ENCODE data around the gene CEP250.
A peak's percentile ranks its signal among the peaks of the same experiment; 100 is the strongest.
"Not testable (repeated sequence)": the region's sequence is repeated elsewhere in the genome, so short reads cannot be mapped to it uniquely, and the experiment has no call there.

The CEP250 gene

DNA sequence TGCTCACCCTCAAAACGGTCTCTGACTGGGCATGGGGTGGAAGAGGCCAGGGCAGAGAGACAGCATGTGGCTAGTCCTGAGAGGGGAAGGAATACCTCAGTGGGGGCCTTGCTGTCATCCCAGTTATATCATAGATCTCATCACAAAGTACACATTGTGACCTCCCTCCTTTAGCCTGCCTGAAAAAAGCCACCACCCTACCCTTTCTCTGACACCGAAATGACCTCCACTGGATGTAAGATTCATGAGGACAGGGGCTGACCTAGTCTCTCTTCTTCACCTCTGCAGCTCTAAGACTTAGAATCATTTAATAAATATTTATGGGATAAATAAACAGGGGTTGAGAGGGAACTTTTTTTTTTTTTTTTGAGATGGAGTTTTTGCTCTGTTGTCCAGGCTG is 74.2 kb downstream of the CEP250 start, which contains the start of gene C20orf173:
C20orf173 (minus strand) TSS at position 101 of the 400 bp plus-strand sequence. CDS start 279 bp downstream, outside the sequence.
- no peak for DNase-seq

DNA sequence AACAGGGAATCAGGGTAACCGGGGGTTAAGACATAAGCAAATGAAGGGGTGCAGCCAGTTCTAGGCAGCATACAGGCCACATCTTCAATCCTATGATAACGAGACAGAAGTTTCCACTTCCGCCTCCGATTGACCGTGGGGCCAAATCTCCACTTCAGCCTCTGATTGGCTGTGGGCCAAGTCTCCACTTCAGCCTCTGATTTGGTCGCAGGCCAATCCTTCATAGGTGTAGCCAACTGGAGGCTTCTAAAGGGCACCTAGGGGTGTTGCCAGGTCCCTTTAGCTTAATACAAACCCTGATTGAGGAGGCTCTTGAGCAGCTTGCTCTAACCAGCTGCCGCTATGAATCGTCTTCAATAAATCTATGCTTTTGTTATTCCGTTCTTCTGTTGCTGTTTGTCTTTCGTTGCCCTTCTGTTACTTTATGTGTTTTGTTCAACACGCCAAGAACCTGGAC is 84.4 kb downstream of the CEP250 start:
- peak; percentile 95 to 96 for DNase-seq

DNA sequence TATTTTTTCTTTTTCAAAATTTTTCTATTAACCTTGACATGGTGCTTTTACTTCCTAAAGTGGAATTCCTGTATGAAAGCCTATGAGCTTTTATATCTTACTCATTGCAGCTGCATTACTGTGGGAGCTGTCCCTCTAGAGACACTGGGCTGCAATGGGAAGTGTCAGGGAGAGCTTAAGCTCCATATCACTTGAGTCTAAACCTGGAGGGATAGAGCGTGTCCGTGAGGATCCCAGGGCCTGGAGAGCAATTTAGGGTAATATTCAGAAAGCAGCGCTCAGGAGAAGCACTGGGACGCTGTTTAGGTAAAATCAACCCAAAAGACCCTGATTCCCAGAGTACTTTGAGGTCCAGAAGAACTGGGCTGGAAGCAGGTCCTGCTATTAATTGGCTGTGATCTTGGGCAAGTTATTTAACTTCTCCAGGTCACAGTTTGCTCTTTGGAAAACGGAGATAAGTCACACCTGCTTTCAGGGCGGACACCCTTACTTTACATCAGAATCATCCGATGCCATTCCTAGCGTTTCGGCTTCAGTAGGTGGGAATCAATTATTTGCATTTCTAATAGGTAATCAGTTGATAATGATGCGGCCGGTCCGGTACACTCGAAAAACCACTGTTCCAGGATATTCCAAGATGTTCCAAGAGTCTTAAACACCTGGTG is 85.9 kb downstream of the CEP250 start:
- DNase-seq = peak; percentile 13 to 16

DNA sequence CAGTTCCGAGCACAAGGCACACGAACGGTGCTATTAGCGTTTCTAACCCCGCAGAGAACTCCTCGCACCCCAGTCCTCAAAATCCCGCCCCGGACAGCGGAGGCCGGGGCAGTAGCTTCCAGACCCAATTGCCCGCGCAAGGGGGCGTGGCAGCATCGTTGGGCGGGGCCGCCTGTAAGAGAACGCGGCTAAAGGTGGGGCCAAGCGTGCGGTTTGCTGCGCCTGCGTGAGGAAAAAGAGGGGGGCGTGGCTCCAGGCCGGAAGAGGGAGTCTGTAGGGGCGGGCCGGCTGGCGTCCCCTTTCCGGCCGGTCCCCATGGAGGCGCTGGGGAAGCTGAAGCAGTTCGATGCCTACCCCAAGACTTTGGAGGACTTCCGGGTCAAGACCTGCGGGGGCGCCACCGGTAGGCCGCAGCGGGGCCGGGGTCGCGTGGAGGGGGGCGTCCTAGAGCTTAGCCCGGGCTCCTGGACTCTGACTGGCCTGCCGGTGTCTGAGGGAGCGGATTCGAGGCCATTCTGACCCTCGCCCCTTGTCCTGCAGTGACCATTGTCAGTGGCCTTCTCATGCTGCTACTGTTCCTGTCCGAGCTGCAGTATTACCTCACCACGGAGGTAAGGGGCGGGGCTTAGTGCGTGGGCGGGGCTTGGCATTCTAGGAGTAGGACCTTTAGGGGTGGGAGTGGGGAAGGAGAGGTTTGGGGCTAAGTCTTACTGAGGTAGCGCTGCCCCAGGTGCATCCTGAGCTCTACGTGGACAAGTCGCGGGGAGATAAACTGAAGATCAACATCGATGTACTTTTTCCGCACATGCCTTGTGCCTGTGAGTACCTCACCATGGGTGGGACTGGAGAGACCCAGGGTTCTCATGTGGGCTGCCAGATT is 86.6 kb downstream of the CEP250 start, which contains the start of gene ERGIC3:
ERGIC3 (plus strand) TSS at position 296 of the 880 bp plus-strand sequence; CDS start at position 316, 20 bp downstream.
- DNase-seq = peak; percentile 93 to 95

DNA sequence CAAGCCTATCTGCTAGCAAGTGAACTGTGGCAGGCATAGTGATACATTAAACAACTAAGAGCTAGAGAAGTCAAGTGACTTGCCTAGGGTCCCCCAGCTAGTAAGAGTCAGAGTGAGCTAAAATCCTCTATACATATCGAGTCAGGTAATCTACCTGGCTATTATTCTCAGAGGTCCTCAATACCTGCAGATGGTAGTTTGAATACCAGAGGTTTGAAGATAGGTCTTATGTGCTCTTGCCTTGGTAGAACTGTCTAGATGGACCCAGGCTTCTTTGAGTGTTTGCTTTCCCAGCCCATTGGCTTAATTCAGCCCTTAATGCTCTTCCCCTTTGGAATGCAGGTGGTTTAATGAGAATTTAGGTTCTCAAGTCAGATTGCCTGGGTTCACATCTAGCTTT is 87.6 kb downstream of the CEP250 start:
- no peak for DNase-seq

DNA sequence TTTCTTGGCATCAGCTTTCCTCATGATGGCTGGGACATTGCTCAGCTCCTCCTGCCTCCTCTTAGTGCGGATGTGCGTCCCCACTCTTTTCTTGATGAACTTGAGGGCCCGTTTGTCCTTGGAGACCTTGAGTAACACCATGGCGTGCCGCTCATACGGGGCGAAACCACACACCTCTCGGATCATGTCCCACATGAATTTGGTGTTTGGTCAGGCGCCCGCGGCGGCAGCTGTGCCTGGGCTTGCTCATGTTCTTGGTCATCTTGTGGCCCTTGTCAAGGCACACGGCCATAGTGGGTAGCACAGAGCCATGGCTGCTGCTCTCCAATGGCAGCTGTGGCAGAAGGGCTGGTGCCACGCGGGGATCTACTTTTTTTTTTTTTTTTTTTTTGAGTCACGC is 89.0 kb downstream of the CEP250 start:
- no peak for DNase-seq

DNA sequence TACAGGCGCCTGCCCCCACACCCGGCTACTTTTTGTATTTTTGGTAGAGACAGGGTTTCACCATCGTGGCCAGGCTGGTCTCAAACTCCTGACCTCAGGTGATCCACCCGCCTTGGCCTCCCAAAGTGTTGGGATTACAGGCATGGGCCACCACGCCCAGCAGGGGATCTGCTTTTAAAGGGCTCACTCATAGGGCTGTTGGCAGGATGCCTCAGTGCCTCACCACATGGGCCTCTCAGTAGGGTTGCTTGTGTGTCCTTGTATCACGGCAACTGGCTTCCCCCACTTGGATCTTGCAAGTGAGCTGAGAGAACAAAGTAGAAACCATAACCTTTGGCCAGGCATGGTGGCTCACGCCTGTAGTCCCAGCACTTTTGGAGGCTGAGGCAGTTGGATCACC is 89.5 kb downstream of the CEP250 start:
- DNase-seq = not testable (repeated sequence)

DNA sequence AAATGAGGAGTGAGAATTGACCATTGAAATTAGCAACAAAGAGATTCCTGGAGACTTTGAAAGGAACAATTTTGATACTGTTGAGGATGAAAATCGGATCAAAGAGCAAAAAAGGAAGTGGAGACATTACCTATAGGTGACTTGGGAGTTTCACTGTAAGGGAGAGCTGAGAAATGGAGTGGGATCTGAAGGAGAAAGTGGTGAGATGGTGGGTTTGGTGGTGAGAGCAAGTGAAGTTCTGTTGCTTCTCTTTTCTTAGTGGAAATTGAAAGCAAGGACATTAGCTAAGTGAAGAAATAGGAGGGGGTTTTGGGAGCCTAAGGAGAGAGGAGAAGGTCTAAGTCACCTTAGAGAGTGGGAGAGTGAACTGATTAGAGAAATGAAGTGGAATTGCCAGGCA is 90.7 kb downstream of the CEP250 start:
- DNase-seq = no peak

DNA sequence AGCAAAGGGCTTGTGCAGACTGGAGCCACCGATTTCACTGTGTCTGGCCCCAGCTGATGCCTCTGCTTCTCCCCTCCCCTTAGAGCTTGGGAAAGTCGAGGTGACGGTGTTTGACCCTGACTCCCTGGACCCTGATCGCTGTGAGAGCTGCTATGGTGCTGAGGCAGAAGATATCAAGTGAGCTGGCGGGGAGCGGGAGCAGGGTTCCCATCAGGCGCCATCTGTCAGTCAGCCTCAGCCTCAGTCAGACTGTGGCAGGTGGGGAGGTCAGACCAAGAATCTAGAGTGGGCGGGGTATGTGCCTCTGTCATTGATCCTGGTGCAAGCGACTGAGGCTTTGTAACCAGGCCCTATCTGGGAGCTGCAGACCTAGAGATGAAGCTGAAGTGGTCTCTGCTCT is 91.9 kb downstream of the CEP250 start:
- DNase-seq = no peak

DNA sequence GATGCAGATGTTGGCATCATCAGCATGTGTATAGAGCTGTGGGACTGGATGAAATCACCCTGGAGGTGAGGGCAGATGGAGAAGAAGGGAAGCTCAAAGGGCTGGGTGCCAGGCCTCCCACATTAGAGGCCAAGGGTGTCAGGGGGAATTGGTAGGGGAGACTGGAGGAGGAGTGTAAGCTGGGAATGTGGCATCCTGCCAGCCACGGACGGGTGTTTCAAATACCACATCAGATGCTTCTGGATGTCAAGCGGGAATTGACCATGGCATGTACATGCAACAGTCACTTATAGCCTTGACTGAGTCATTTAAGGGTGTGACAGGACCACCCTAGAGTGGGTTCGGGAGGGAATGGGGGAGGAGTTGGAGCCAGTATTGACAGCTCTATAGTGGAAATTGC is 96.1 kb downstream of the CEP250 start:
- DNase-seq = no peak

DNA sequence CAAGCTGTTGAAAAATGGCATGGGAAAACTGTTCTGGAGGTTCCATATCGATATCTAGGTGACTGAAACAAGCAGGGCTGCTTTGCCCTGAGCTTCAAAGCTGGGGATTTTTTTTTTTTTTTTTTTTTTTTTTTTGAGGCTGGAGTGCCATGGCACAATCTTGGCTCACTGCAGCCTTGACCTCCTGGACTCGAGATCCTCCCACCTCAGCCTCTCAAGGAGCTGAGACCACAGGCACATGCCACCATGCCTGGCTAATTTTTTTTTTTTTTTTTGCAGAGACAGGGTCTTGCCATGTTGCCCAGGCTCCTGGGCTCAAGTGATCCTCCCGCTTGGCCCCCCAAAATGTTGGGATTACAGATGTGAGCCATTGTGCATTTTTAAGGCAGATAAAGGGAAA is 97.5 kb downstream of the CEP250 start:
- DNase-seq = no peak

DNA sequence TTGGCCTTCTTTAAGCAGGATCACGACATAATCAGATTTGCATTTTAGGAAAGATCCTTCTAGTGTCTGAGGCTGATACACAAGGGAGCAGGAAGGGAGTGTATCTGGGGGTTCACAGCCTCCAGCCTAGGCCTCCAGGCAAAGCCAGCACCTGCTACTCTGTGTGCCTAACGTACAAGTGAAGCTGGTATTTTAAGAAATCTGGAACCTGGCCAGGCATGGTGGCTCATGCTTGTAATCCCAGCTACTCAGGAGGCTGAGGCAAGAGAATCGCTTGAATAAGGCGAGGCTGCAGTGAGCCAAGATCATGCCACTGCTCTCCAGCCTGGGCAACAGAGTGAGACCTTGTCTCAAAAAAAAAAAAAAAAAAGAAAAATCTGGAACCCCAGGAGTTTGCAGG is 100.1 kb downstream of the CEP250 start:
- not testable (repeated sequence) for DNase-seq

DNA sequence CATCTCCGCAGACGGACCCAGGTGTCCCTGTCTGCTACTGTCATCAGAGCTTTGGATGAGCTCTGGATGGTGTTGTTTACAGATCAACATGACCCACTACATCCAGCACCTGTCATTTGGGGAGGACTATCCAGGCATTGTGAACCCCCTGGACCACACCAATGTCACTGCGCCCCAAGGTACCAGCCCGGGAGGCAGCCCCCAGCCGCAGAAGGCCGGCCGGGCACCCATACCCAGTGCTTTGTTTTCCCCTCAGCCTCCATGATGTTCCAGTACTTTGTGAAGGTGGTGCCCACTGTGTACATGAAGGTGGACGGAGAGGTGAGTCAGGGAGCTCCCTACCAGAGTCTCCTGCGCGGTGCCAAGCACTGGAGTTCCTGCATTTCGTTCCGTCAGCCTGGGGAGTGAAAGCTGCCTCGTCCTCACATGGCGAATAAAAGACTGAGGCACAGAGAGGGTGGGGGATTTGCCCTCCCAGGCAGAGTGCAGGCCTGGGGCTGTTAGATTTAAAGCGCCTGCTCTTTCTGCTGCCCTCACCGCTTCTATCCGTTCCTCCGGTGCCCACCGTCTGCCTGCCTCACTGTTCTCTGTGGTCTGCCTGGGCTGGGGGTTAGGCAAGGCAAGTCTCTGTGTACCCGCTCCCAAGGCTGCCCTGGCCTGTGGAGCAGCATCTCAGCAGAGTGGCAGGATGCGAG is 100.7 kb downstream of the CEP250 start:
- no peak for DNase-seq

DNA sequence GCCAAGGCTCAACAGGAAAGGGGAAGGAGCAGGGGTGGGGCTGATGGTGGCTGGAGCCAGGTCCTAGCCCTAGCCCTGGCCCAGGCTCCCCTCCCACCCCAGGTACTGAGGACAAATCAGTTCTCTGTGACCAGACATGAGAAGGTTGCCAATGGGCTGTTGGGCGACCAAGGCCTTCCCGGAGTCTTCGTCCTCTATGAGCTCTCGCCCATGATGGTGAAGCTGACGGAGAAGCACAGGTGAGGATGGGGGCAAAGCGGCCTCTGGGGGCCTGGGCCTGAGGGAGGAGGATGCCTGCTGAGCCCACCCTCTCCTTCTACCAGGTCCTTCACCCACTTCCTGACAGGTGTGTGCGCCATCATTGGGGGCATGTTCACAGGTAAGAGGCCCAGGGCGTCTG is 101.5 kb downstream of the CEP250 start:
- no peak for DNase-seq

DNA sequence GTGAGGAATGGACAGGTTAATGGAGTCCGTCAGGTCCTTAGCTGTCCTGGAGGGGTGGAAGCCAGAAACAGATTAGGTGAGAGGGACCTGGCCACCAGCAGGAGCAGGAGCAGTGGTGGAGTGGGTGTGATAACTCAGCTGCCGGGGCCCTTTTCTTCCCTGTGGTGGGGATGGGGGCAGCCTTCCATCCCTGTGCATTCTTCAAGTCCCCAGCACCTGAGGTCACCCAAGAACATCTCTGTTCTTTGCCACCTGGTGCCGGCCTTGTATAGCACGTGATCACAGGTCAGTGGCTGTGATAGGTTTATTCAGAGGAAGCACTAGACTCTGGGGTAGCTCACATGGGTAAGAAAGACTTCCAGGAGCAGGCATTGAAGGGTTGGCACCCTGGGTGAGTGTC is 103.1 kb downstream of the CEP250 start:
- no peak for DNase-seq

DNA sequence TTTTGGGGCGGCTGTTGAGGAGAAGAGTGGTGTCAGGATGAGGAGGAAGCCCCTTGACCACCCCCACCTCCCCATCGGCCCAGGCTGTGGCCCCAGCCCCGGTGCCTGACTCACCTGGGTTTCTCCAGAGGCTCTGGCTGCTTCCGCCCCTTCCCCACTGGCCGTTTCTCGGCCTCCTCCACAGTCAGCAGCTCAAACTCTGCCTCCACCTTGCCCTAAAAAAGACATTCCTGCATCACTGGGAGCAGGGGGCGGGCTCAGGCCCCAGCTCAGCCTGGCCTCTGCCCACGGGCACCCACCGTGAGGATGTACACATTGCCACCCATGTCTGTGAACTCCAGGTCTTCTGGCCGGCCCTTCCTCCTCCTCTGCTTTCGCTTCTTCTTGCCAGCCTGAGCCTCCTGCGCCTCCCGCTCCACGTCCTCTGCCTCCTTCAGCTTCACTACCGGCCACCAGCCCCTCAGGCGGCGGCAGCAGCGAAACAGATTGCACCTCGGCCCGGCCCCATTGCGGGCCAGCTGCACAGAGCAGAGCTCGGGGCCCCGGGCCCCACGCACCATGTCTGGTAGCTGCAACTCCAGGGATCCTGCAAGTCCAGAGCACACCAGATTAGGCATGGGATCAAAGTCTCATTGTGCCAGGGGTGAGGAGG is 103.8 kb downstream of the CEP250 start:
- no peak for DNase-seq

DNA sequence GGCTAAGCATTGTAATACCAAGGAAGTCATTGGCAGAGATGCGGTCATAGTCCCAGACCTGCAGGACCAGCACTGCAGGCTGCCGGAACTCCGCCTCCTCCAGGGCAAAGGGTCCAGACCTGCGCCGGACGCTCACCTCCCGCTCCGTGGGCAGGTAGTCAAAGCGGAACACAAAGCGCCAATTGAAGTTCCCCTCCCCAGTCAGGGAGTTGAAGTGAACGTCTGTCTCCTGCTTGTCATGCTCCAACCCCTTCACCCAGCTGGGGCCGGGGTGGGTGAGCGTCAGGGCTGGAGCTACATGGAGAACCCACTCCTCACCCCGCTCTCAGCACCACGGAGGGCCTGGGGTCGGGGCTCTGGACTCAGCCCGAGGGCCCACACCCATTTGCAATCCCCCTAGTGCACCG is 104.7 kb downstream of the CEP250 start:
- DNase-seq = no peak

DNA sequence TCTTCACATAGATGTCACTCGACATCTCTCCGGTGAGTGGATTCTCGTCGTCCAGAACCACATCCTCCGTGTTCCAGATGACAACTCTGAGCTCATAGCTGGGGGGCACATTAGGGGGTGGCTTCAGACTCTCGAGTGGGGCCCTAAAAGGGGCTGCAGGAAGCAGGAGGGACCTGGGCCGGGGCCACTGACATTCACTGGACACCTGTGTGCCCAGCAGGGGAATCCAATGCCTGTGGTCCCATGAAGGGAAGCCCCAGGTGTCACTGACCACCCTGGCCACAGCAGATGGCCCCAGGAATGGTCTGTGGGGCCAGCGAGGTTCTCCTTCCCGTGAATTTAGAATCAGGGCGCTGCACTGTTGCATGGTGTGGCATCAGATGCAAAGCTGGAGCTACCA is 105.1 kb downstream of the CEP250 start:
- no peak for DNase-seq

DNA sequence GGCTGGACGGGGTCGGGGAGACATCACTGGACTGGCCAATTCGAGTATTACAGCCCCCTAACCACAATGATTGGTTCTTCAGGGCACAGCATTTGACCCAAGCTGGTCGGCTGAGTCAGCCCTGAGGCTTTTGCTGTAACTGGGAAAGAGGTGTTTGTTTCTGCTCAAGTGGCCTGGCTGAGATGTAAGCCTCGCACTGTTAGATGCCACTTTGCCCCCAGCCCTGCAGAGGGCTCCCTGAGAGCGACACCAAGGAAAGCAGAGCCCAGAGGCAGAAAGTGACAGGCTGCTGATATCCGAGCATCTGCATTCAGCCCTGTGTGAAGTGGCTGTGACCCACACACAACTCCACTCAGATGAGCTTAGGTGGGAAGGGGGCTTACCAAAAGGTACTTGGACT is 105.9 kb downstream of the CEP250 start:
- peak; percentile 38 to 53 for DNase-seq

DNA sequence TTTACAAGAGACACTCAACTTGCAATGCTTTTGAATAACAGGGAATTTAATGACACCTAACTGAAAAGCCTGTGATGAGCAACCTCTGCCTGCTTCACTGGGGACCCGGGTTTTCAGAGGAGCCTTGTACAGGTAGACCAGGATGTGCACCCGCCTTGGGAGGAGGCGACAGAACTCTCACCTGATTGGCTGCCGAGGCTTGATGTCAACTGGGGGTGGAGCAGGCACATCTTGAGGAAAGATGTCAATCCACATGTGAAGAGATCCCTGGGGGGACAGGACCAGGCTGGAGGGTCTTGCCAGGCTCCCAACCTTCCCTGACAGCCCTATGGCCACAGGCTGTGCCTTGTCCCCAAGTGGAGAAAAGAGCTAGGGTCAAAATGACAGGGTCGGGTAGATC is 106.3 kb downstream of the CEP250 start:
- no peak for DNase-seq

DNA sequence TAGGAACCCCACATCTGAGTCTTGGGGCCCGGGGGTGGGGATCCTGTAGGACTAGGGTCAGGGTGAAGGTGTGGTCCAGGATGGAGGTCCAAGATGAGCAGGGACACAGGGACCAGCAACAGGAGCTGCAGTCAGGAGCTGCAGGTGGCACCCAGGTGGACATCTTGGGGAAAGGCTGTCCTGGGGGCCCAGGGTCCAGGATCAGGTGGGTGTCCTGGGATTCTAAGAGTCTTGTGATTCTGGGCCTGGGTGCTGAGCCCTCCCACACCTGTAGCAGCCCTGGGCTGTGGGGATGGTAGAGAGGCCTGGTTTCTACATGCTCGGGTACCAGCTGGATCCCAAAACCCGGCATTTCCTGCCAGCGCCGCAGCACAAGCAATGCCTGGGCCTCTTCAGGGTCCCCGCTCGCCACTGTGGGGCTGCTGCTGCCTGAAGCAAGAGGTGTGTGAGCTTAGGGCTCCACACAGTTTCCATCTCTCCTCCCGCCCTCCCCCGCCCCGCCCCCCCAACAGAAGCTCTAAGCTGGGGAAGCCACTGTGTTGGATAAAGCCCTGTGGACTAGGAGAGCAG is 107.2 kb downstream of the CEP250 start:
- DNase-seq = no peak

DNA sequence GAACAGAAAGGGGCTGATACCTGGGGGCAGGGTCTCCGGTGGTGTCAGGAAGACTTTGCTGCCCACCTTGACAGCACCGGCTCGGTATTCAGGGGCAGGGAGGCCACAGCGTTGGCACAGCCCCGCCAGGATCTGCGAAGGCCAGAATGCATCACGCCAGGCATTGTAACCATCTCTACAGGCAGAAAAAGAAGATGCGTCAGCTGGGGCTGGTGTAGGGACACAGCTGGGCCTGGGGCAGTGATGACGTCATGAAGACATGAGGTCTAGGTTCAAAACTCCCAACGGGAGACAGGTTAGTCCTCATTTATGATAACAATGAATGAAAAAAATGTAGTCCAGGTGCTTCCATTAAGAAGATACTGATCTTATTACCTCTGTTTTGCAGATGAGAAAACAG is 108.4 kb downstream of the CEP250 start:
- DNase-seq = no peak

DNA sequence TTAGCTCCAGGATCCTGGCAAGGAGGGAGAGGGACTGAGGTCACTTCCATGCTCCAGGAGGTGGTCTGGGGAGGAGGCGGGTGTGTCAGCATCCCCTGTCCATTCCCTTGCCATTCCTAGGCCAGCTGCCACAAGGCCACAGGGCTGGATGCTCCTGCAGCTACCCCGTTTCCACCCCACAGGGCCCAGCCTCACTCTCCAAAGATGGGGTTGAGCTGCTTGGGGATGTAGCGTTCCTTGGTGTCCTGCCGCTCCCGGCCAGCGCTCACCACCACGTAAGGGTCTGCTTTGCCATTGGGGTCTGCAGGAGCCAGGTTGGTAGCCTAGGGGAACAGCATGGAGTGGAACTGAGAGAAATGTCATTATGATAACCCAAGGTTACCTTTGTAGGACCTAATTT is 109.5 kb downstream of the CEP250 start:
- DNase-seq = no peak
